ENCODE results near the gene DAAM2. TPM values are rescaled to one million over a fixed set of nuclear protein-coding genes. Genes with fewer than 3 reads are reported as not detected.

The DAAM2 gene
- total RNA-seq, 4 donors from 2014 or later = 11.0 to 43.3 (median 26.4) TPM

- H3K27ac ChIP-seq = no peak overlapping the region
Measured at GRCh38 chr6:39904946-39905639, 112.9 kb downstream of the DAAM2 start.

GRCh38 chr6:39905640-39905975 is 113.4 kb downstream of the DAAM2 start:
- DNase-seq = no peak
- Histone ChIP-seq H3K9me3 (no peaks in the 10 kb centered on the region), H3K4me3 (no peak overlapping the region), H3K4me1 (no peaks in the 10 kb centered on the region), H3K27me3 (no peaks in the 10 kb centered on the region), H3K27ac (no peak overlapping the region), H3K36me3 (no peaks in the 10 kb centered on the region)
- intact Hi-C loops (cut with DNase I; ENCODE audit: low total_unique reads) = no loop called here
- TF ChIP-seq POLR2A (IDR thresholded peaks at IDR 0.05) (no peak), CTCF (IDR thresholded peaks at IDR 0.05) (no peak)

More at GRCh38 chr6:39904946-39905639, 112.9 kb downstream of the DAAM2 start:
- intact Hi-C loops (cut with DNase I; ENCODE audit: low total_unique reads) = no loop called here
- Histone ChIP-seq H3K36me3 (no peaks in the 10 kb centered on the region), H3K27me3 (no peaks in the 10 kb centered on the region), H3K4me1 (no peaks in the 10 kb centered on the region), H3K9me3 (no peaks in the 10 kb centered on the region), H3K4me3 (no peak overlapping the region)
- TF ChIP-seq POLR2A (IDR thresholded peaks at IDR 0.05) (no peak), CTCF (IDR thresholded peaks at IDR 0.05) (no peak)
- DNase-seq = no peak

GRCh38 chr6:39906318-39906761 is 114.2 kb downstream of the DAAM2 start:
- H3K4me1 ChIP-seq = no peaks in the 10 kb centered on the region
- DNase-seq = no peak
- intact Hi-C loops (cut with DNase I; ENCODE audit: low total_unique reads) = no loop called here
- no peaks in the 10 kb centered on the region for H3K36me3 ChIP-seq
- no peak overlapping the region for H3K27ac ChIP-seq
- no peaks in the 10 kb centered on the region for H3K9me3 ChIP-seq
- no peaks in the 10 kb centered on the region for H3K27me3 ChIP-seq
- H3K4me3 ChIP-seq = no peak overlapping the region
- no peak for TF ChIP-seq CTCF (IDR thresholded peaks at IDR 0.05)
- TF ChIP-seq POLR2A (IDR thresholded peaks at IDR 0.05) = no peak

- no peak for DNase-seq
- intact Hi-C loops (cut with DNase I; ENCODE audit: low total_unique reads) = no loop called here
Measured at GRCh38 chr6:39907871-39908575, 115.8 kb downstream of the DAAM2 start.

More at GRCh38 chr6:39907871-39908575, 115.8 kb downstream of the DAAM2 start:
- H3K27ac ChIP-seq = no peak overlapping the region
- TF ChIP-seq POLR2A (IDR thresholded peaks at IDR 0.05) (no peak), CTCF (IDR thresholded peaks at IDR 0.05) (no peak)
- H3K36me3 ChIP-seq = no peaks in the 10 kb centered on the region
- no peak overlapping the region for H3K4me3 ChIP-seq
- H3K27me3 ChIP-seq = no peaks in the 10 kb centered on the region
- H3K4me1 ChIP-seq = no peaks in the 10 kb centered on the region
- no peaks in the 10 kb centered on the region for H3K9me3 ChIP-seq
